ENCODE results near the gene TRPM3. TPM values are rescaled to one million over a fixed set of nuclear protein-coding genes. Genes with fewer than 3 reads are reported as not detected.

Gene TRPM3
- total RNA-seq, 2 experiments from 2014 or later = not detected

Small RNA genes lying within 50 kb of the gene (microRNA-seq; reads per million reads assigned to microRNA genes)
- gene MIR204 = not detected

Data from activated CD8-positive, alpha-beta memory T cell treated with anti-CD3 and anti-CD28 coated beads, Interleukin-2, amount 10 ng/mL, durations not matched to agents 7 days and 5 days (primary cell).